IMR-90 (cell line): ENCODE data around the gene IGFBP1. TPM values are rescaled to one million over a fixed set of nuclear protein-coding genes. Genes with fewer than 3 reads are reported as not detected.

Experiments
- ATAC-seq: fragments of 200-7000 bp; cut with Tn5 transposase; 2 replicates; pipeline ENCODE4 v1.9.1; 2020; ENCODE audit warnings: low read depth, mild to moderate bottlenecking, moderate library complexity
- BruUV-seq: library from RNA; stranded (reverse); fragments of 400-500 nt; replicated peaks from 2 replicates; lab custom pipeline; 2021; lab: Mats Ljungman, UMichigan
- CTCF ChIA-PET: fragments of 300-600 bp; formaldehyde crosslinking; extraction: SDS; loops from one replicate; lab custom pipeline; 2021; ENCODE audit warnings: antibody characterized with exemption; lab: Yijun Ruan, JAX
- POLR2A ChIA-PET: fragments of 300-600 bp; sonication (Branson Sonifier 250); formaldehyde crosslinking; loops from one replicate; lab custom pipeline; 2022; ENCODE audit warnings: antibody characterized with exemption; ENCODE audit not compliant: unreplicated experiment; lab: Charles Lee
- DNase-seq: peaks from one replicate; pipeline ENCODE4 v3.0.0; 2013
- H2AFZ ChIP-seq: replicated peaks from 2 replicates; pipeline ENCODE3; 2013; ENCODE audit warnings: low read length, mild to moderate bottlenecking; ENCODE audit not compliant: poor library complexity
- H2AK5ac ChIP-seq: 2 replicates; pipeline ENCODE4 v1.6.1; 2013; ENCODE audit warnings: low read depth, low read length, inconsistent platforms
- H2AK9ac ChIP-seq: replicated peaks from 2 replicates; pipeline ENCODE3; 2013; ENCODE audit warnings: mild to moderate bottlenecking, low read depth, low read length, moderate library complexity; ENCODE audit not compliant: poor library complexity
- H2BK120ac ChIP-seq: 2 replicates; pipeline ENCODE4 v1.6.1; 2013; ENCODE audit warnings: low read depth, low read length, inconsistent platforms
- H2BK15ac ChIP-seq: 3 replicates; pipeline ENCODE4 v1.6.1; 2013; ENCODE audit warnings: low read depth, low read length, inconsistent platforms
- H2BK20ac ChIP-seq: 2 replicates; pipeline ENCODE4 v1.6.1; 2013; ENCODE audit warnings: low read depth, mild to moderate bottlenecking, inconsistent platforms, low read length, moderate library complexity
- H2BK5ac ChIP-seq: 2 replicates; pipeline ENCODE4 v1.6.1; 2013; ENCODE audit warnings: mild to moderate bottlenecking, low read depth, low read length, inconsistent platforms; ENCODE audit not compliant: poor library complexity, severe bottlenecking
- H3K14ac ChIP-seq: replicated peaks from 2 replicates; pipeline ENCODE4 v1.6.1; 2013; ENCODE audit warnings: low read depth, low read length, inconsistent platforms
- H3K18ac ChIP-seq: 2 replicates; pipeline ENCODE4 v1.6.1; 2013; ENCODE audit warnings: low read depth, low read length, control low read depth
- H3K23ac ChIP-seq: 2 replicates; pipeline ENCODE4 v1.6.1; 2013; ENCODE audit warnings: low read depth, low read length, inconsistent platforms
- H3K27ac ChIP-seq: 2 replicates; pipeline ENCODE4 v1.5.1; 2013; ENCODE audit warnings: mild to moderate bottlenecking, control low read depth, low read length; ENCODE audit not compliant: insufficient read depth
- H3K27me3 ChIP-seq: 2 replicates; pipeline ENCODE4 v1.6.1; 2013; ENCODE audit warnings: low read length; ENCODE audit not compliant: control insufficient read depth, insufficient read depth
- H3K36me3 ChIP-seq: 2 replicates; pipeline ENCODE4 v1.6.1; 2013; ENCODE audit warnings: low read length, mixed read lengths; ENCODE audit not compliant: control insufficient read depth, insufficient read depth
- H3K4ac ChIP-seq: 2 replicates; pipeline ENCODE4 v1.6.1; 2013; ENCODE audit warnings: low read depth, low read length, inconsistent platforms
- H3K4me1 ChIP-seq: 2 replicates; pipeline ENCODE4 v1.6.1; 2013; ENCODE audit warnings: low read length, mixed read lengths; ENCODE audit not compliant: control insufficient read depth, insufficient read depth
- H3K4me2 ChIP-seq: 2 replicates; pipeline ENCODE4 v1.6.1; 2013; ENCODE audit warnings: low read depth, mild to moderate bottlenecking, control low read depth, low read length, moderate library complexity
- H3K4me3 ChIP-seq: 2 replicates; pipeline ENCODE4 v1.5.1; 2013; ENCODE audit warnings: low read depth, mild to moderate bottlenecking, control low read depth, low read length, moderate library complexity; ENCODE audit not compliant: insufficient read depth
- H3K56ac ChIP-seq: 2 replicates; pipeline ENCODE4 v1.6.1; 2013; ENCODE audit warnings: low read length, inconsistent platforms; ENCODE audit not compliant: insufficient read depth; ENCODE audit errors: extremely low read depth
- H3K79me1 ChIP-seq, 2 experiments: 2 replicates each; pipeline ENCODE4 v1.6.1; 2013; ENCODE audit warnings: low read length in 2 of 2, inconsistent platforms in 1 of 2, low read depth in 1 of 2
- H3K9ac ChIP-seq: 2 replicates; pipeline ENCODE4 v1.6.1; 2013; ENCODE audit warnings: low read depth, low read length, control low read depth
- H3K9me1 ChIP-seq: 2 replicates; pipeline ENCODE4 v1.6.1; 2013; ENCODE audit warnings: low read length, inconsistent platforms; ENCODE audit not compliant: insufficient read depth
- H3K9me3 ChIP-seq: 2 replicates; pipeline ENCODE4 v1.6.1; 2013; ENCODE audit warnings: low read length; ENCODE audit not compliant: control insufficient read depth, insufficient read depth
- H4K20me1 ChIP-seq: 2 replicates; pipeline ENCODE4 v1.6.1; 2013; ENCODE audit warnings: low read length, inconsistent platforms; ENCODE audit not compliant: insufficient read depth
- H4K5ac ChIP-seq: 2 replicates; pipeline ENCODE4 v1.6.1; 2013; ENCODE audit warnings: mild to moderate bottlenecking, low read depth, low read length, control low read depth
- H4K8ac ChIP-seq, 2 experiments: 2 replicates each; pipeline ENCODE4 v1.6.1; 2013; ENCODE audit warnings: low read depth in 2 of 2, low read length in 2 of 2, control low read depth in 1 of 2, inconsistent platforms in 1 of 2
- H4K91ac ChIP-seq: 2 replicates; pipeline ENCODE4 v1.6.1; 2013; ENCODE audit warnings: low read depth, low read length, inconsistent platforms; ENCODE audit not compliant: insufficient read depth
- FOS ChIP-seq: fragments of 150-350 bp; IDR thresholded peaks from 2 replicates; pipeline ENCODE4 v1.6.1; 2016; ENCODE audit warnings: low read depth, low read length
- NFE2L2 ChIP-seq: fragments of 150-350 bp; IDR thresholded peaks from 2 replicates; pipeline ENCODE4 v1.6.1; 2016; ENCODE audit warnings: low read depth, mild to moderate bottlenecking, low read length
- WGBS, 2 experiments: methylation state at CpG; one replicate each; pipeline versions ENCODE4 v1.1.5 to v1.1.7; 2013; ENCODE audit warnings: missing lambda C conversion rate in 2 of 2; ENCODE audit not compliant: insufficient read length in 1 of 2; ENCODE audit errors: extremely low coverage in 2 of 2; 5-methylcytosine and 5-hydroxymethylcytosine counted together
- dilution Hi-C: fragments of 300-500 bp; cut with HindIII; formaldehyde crosslinking; loops from one replicate; pipeline ENCODE4 v1.14.3; 2018; ENCODE audit warnings: low sequenced_read_pairs; ENCODE audit not compliant: unreplicated experiment
- in situ Hi-C: fragments of 300-500 bp; cut with MboI; formaldehyde crosslinking; loops from 3 replicates; pipeline ENCODE4 v1.14.3; 2019; ENCODE audit warnings: low sequenced_read_pairs, inconsistent platforms, mixed read lengths
- intact Hi-C: fragments of 100-400 bp; cut with micrococcal nuclease; formaldehyde crosslinking; loops from 2 replicates; pipeline ENCODE4 v1.10.0; 2022
- polyA plus RNA-seq, 3 experiments: library from polyadenylated mRNA; depleted of rRNA; stranded (reverse); fragments of >200 nt; gene quantifications; 2 replicates each; pipeline ENCODE4 v1.2.3, GENCODE V29; 2012; ENCODE audit warnings: low replicate concordance in 1 of 3
- total RNA-seq: library from RNA; depleted of rRNA; stranded (reverse); fragments of >200 nt; gene quantifications from 2 replicates; pipeline ENCODE4 v1.2.3, GENCODE V29; 2012

The IGFBP1 gene
- total and polyA plus RNA-seq, 2 of the 4 experiments (the other 2 are of a cell fraction), result not detected

- Histone ChIP-seq H4K8ac (no peak overlapping the region), H4K5ac (no peak overlapping the region), H3K79me1 (peaks cover 0 to 3% of the 10 kb centered on the region in 2 experiments; a peak in 1 of 4 replicates), H3K27me3 (no peaks in the 10 kb centered on the region), H3K36me3 (peaks cover 36% of the 10 kb centered on the region), H3K9ac (no peak overlapping the region), H3K18ac (no peak overlapping the region), H3K4ac (no peak overlapping the region), H2AFZ (no peak overlapping the region), H3K4me3 (no peak overlapping the region), H3K9me3 (no peaks in the 10 kb centered on the region), H2AK5ac (no peak overlapping the region), H2BK120ac (no peak overlapping the region), H3K4me2 (no peak overlapping the region), H2AK9ac (no peak overlapping the region), H2BK15ac (no peak overlapping the region), H3K14ac (no peak overlapping the region), H3K27ac (no peak overlapping the region), H3K23ac (no peak overlapping the region), H3K9me1 (peaks cover 13% of the 10 kb centered on the region), H4K91ac (no peak overlapping the region), H4K20me1 (peaks cover 6% of the 10 kb centered on the region), H3K4me1 (peaks cover 1% of the 10 kb centered on the region), H3K56ac (no peak overlapping the region), H2BK5ac (no peak overlapping the region), H2BK20ac (no peak overlapping the region)
- ChIA-PET CTCF (no interaction called here), POLR2A (no interaction called here)
- intact Hi-C loops (no loop called here), dilution Hi-C loops (no loop called here), in situ Hi-C loops (loop anchor here (25.0 kb wide), 1 partner anchor 1024 kb away; no protein-coding TSS in a partner anchor)
- WGBS, 2 experiments, result 92% methylated on average over 2 of the region's 7 CpGs; no CpG with 5 or more reads in 1 of the 2 experiments
- no peak for DNase-seq
- ATAC-seq, result no peak
- no peak for TF ChIP-seq NFE2L2
- no peak for TF ChIP-seq FOS
- BruUV-seq, result TSS peak; percentile 96
Observed at GRCh38 chr7:45912972-45913371, 24.7 kb downstream of the IGFBP1 start.
